GM18507 (cell line): Measurements from ENCODE around the gene MRPL16.
"Not testable (repeated sequence)": the region's sequence is repeated elsewhere in the genome, so short reads cannot be mapped to it uniquely, and the experiment has no call there.

Experiments
- DNase-seq: peaks from one replicate; pipeline ENCODE4 v3.0.0; 2011; ENCODE audit warnings: low read depth; ENCODE audit not compliant: insufficient read length; ENCODE audit errors: extremely low spot score
- FAIRE-seq: peaks from 2 replicates; lab custom pipeline; 2011; peaks lifted over from hg19 to GRCh38; lab: Jason Lieb, UNC

MRPL16 gene

GRCh38 chr11:59810189-59810910 lies at the start of gene MRPL16:
MRPL16 (minus strand) TSS chr11:59810778; CDS start chr11:59810658, 120 bp downstream.
- peak; percentile 92 for FAIRE-seq
- DNase-seq = peak; percentile 81

DNA sequence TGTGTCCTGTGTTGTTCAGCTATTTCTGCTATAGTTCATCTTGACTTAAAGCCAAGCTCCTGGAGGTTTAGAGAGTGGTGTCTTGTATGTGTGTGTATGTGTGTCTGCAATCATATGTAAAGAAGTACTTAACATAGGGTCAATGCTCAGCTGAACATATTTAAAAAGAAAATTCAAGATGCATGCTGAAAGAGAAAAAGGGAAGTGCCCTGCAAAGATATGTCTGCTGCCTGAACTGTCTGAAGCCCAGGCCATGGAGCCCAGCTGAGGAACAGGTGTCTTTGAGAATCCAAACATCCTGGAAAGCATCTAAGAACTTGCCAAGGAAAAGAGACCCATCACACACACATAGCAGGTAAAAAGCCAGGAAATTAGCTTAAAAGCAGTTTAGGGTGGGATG lies 49.1 kb upstream of the MRPL16 start:
- DNase-seq = no peak
- no peak for FAIRE-seq

GRCh38 chr11:59857439-59858434 lies 47.2 kb upstream of the MRPL16 start:
- FAIRE-seq (no peak), DNase-seq (no peak)

DNA sequence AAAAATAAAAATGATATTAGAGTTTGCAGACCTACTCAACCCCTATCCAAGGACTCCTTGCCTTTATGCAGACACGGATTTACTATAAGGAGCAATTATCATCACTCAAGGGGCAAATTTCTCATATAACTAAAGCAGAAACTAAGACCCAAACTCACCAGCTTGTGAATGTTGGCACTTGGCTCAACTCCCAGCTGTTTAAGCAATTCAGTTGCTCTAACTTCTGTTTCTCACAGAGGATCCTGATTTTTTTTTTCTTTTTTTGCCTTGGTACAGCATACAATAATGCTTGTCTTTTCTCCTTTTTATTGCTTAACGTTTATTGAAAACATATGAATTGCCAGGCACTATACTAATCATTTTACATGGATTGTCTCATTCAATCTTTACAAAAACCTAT lies 44.3 kb upstream of the MRPL16 start:
- DNase-seq (no peak), FAIRE-seq (no peak)

DNA sequence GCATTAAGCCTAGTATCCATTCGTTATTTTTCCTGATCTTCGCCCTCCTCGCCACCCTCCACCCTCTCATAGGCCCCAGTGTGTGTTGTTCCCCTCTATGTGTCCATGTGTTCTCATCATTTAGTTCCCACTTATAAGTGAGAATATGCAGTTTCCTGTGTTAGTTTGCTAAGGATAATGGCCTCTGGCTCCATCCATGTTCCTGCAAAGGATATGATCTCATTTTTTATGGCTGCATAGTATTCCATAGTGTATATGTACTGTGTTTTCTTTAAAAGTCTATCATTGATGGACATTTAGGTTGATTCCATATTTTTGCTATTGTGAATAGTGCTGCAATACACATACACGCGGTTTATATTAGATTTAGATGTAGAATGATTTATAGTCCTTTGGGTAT lies 40.8 kb upstream of the MRPL16 start:
- DNase-seq, FAIRE-seq: not testable (repeated sequence)

DNA sequence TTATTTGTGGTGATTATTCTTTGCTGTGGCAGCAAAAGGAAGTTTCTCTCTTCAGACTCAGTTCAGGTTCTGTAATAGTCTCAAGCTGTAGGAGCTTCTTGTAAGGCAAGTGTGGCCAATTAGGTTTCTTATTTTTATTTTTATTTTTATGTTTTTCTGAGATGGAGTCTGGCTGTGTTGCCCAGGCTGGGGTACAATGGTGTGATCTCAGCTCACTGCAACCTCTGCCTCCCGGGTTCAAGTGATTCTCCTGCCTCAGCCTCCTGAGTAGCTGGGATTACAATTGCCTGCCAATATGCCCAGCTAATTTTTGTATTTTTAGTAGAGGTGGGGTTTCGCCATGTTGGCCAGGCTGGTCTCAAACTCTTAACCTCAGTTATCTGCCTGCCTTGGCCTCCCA lies 39.0 kb upstream of the MRPL16 start:
- not testable (repeated sequence) for FAIRE-seq, DNase-seq

- DNase-seq (no peak), FAIRE-seq (no peak)
Measured at GRCh38 chr11:59849129-59849528, 38.6 kb upstream of the MRPL16 start.

GRCh38 chr11:59848439-59848838 lies 37.9 kb upstream of the MRPL16 start:
- FAIRE-seq, DNase-seq: not testable (repeated sequence)

- FAIRE-seq (no peak), DNase-seq (no peak)
Measured at GRCh38 chr11:59847626-59848025, 37.0 kb upstream of the MRPL16 start.

- FAIRE-seq (no peak), DNase-seq (no peak)
Measured at GRCh38 chr11:59846556-59846955, 36.0 kb upstream of the MRPL16 start.

GRCh38 chr11:59845399-59845798 lies 34.8 kb upstream of the MRPL16 start, which contains the start of gene CBLIF:
CBLIF (minus strand) TSS chr11:59845499; CDS start chr11:59845453, 46 bp downstream.
- FAIRE-seq (no peak), DNase-seq (no peak)

GRCh38 chr11:59842316-59842715 lies 31.7 kb upstream of the MRPL16 start:
- FAIRE-seq = no peak

DNA sequence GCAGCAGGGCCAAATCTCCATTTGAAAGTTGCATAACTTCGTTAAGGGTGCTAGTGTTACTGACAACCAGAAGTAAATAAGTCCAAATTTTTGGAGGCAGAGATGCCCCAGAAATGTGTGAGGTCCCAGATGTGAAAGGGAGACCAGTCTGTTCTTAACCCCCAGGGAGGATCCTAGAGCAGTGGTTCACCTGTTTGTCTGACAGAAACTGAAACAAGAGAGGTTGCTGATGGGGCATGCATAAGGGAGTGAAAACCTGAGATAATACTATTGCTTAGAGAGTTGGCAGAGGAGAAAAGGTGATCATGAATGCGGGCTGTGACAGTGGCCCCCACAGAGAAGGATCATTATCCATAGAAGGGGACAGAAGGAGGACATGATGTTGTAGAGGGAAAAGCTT lies 30.9 kb upstream of the MRPL16 start:
- DNase-seq (no peak), FAIRE-seq (no peak)

More at GRCh38 chr11:59842316-59842715, 31.7 kb upstream of the MRPL16 start:
- no peak for DNase-seq

DNA sequence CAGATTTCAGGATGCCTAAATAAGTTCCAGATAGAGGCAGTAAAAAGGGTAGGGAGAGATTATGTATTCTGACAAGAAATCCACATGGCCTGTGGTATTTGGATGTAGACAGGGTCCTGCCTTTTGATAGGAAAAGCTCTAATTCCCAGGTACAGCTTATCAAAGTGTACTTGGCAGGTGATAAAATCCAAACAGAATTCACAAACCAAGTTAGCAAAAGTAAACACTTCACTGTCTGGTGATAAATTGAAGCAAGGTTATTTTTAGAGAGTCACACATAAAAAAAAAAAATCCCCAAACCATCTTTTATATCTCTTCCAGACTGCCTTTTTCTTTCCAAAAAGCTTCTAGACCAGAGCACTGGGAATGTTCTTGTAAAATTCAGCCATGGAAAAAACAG lies 29.0 kb upstream of the MRPL16 start:
- no peak for DNase-seq
- no peak for FAIRE-seq

DNA sequence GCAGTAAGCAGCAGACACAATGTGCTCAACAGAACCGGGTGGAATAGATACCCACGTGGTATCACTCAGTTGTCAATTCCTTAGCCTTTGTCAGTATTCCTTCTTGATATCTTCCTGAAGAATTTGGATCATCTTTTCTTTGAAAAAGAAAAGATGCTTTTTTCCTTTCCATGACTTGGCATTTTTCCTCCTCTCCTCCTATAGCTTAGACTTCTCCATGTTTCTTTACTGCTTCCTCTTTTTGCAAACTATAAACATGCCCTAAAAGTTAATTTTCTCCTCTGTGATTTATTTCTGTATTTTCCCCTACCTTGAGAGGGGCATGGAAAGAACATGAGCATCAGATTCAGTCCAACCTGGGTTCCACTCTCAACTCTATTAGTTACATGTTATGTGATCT lies 23.0 kb upstream of the MRPL16 start:
- FAIRE-seq (no peak), DNase-seq (no peak)

- FAIRE-seq = no peak
- DNase-seq = no peak
Measured at GRCh38 chr11:59829358-59829757, 18.8 kb upstream of the MRPL16 start.

GRCh38 chr11:59822989-59823566 lies 12.5 kb upstream of the MRPL16 start:
- FAIRE-seq (peak; percentile 86), DNase-seq (no peak)

- no peak for DNase-seq
- no peak for FAIRE-seq
Measured at GRCh38 chr11:59818572-59818971, 8.0 kb upstream of the MRPL16 start.

DNA sequence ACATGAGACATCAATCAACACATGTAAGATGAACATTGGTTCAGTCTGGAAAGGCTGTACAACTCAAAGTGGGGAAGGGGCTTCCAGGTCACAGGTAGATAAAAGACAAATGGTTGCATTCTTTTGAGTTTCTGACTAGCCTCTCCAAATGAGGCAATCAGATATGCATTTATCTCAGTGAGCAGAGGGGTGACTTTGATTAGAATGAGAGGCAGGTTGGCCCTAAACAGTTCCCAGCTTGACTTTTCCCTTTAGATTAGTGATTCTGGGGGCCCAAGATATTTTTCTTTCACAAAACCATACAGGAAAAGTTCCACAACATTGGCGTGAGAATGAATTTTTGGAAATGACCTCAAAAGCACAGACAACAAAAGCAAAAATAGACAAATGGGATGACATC lies 5.9 kb upstream of the MRPL16 start:
- not testable (repeated sequence) for DNase-seq, FAIRE-seq

- no peak for FAIRE-seq
- no peak for DNase-seq
Measured at GRCh38 chr11:59815754-59816153, 5.2 kb upstream of the MRPL16 start.
